Fibroblast of the aortic adventitia (primary cell): ENCODE data around the gene GPN2. TPM values are rescaled to one million over a fixed set of nuclear protein-coding genes. Genes with fewer than 3 reads are reported as not detected.
"Not testable (repeated sequence)": the region's sequence is repeated elsewhere in the genome, so short reads cannot be mapped to it uniquely, and the experiment has no call there.

Source experiments
- DNase-seq: peaks from one replicate; pipeline ENCODE4 v3.0.0-alpha.2; 2010; ENCODE audit warnings: low read depth
- H3K4me3 ChIP-seq: 2 replicates; pipeline ENCODE4 v1.5.1; 2011; ENCODE audit warnings: low read depth, mild to moderate bottlenecking, control low read depth, low read length, moderate library complexity
- CTCF ChIP-seq: IDR thresholded peaks from 2 replicates; pipeline ENCODE4 v1.5.1; 2011; ENCODE audit warnings: mild to moderate bottlenecking, low read length, control low read depth, inconsistent platforms; ENCODE audit not compliant: insufficient read depth
- total RNA-seq: library from RNA; depleted of rRNA; stranded (reverse); fragments of >200 nt; gene quantifications from 2 replicates; pipeline ENCODE4 v1.2.3, GENCODE V29; 2012; ENCODE audit warnings: low replicate concordance

GPN2 gene
- total RNA-seq, 1 donor = 7.0 TPM

- peak; percentile 66 for TF ChIP-seq CTCF
- H3K4me3 ChIP-seq = no peak overlapping the region
- peak; percentile 67 for DNase-seq
Observed at GRCh38 chr1:26887125-26887524, 3.0 kb downstream of the GPN2 start.

- TF ChIP-seq CTCF = no peak
- DNase-seq = no peak
Observed at GRCh38 chr1:26882696-26883463, 7.2 kb downstream of the GPN2 start.

GRCh38 chr1:26881611-26882010, 8.5 kb downstream of the GPN2 start:
- DNase-seq, H3K4me3 ChIP-seq: not testable (repeated sequence)

More at GRCh38 chr1:26882696-26883463, 7.2 kb downstream of the GPN2 start:
- no peak overlapping the region for H3K4me3 ChIP-seq

GRCh38 chr1:26879793-26880192, 10.3 kb downstream of the GPN2 start:
- no peak for DNase-seq
- H3K4me3 ChIP-seq = no peak overlapping the region
- TF ChIP-seq CTCF = no peak

- no peak overlapping the region for H3K4me3 ChIP-seq
- TF ChIP-seq CTCF = no peak
- no peak for DNase-seq
Observed at GRCh38 chr1:26877326-26877725, 12.8 kb downstream of the GPN2 start.

GRCh38 chr1:26874896-26875295, 15.2 kb downstream of the GPN2 start:
- no peak for DNase-seq
- TF ChIP-seq CTCF = no peak
- no peak overlapping the region for H3K4me3 ChIP-seq

GRCh38 chr1:26873097-26873496, 17.0 kb downstream of the GPN2 start:
- not testable (repeated sequence) for DNase-seq, H3K4me3 ChIP-seq
